ENCODE results near the gene CACNA1C.
"Not testable (repeated sequence)": the region's sequence is repeated elsewhere in the genome, so short reads cannot be mapped to it uniquely, and the experiment has no call there.

CACNA1C gene

DNA sequence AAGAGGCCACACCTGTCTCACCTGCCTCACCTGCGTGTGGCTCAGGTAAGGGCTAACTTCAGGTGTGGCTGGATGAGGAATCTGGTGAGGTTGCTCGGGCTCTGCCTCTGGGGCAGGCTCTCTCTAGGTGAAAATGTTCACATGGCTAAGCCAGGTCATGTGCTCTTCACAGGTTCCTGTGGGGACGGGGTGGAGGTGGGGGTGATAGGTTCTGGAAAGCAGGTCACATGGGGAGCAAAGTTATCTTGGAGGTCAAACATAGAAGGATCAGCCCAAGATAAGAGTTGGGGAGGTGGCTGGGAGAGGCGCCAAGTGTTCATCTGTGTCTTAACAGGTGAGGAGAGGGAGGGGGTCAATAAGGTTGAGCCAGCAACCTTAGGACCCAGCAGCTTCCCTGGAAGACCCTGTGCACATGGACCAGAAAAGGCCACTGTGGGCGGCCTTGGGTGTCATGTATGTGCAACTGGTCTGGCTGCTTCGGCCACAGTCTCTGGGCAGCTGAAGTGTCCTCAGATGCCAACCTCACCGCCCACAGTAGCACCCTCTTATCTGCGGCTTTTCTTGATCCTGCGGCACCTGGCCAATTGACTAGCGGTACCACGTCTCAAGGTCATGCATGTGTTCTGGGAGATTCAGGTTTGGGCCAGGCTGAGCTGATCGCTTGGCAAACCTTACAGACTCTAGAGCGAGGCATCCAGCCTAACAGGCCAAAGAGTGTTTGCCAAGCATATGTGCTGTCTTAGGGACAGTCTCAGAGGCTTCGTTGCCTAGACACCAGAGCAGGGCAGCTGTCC, 60.5 kb downstream of the CACNA1C start:
- DNase-seq: no peak

DNA sequence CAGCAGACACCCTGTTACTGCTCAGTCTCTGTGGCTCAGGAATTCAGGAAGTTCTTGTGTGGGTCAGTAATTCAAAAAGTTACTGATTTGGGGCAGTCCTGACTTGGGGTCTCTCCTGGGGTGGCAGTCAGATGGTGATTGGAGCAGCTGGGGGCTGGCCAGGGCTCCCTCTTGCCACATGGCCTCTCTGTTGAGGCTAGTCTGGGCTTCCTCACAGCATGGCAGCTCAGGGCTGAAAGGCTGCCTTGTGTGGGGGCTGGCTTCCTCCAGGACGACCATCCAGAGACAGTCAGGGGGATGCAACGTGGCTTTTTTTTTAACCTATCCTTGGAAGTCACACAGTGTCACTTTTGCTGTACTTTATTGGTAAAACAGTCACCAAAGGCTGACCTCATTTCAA, 61.3 kb downstream of the CACNA1C start:
- DNase-seq: no peak

GRCh38 chr12:2115101-2115845, 62.5 kb downstream of the CACNA1C start:
- DNase-seq: no peak

GRCh38 chr12:2117541-2117940, 64.8 kb downstream of the CACNA1C start:
- DNase-seq: no peak

- no peak for DNase-seq
Measured at GRCh38 chr12:2118061-2118460, 65.3 kb downstream of the CACNA1C start.

DNA sequence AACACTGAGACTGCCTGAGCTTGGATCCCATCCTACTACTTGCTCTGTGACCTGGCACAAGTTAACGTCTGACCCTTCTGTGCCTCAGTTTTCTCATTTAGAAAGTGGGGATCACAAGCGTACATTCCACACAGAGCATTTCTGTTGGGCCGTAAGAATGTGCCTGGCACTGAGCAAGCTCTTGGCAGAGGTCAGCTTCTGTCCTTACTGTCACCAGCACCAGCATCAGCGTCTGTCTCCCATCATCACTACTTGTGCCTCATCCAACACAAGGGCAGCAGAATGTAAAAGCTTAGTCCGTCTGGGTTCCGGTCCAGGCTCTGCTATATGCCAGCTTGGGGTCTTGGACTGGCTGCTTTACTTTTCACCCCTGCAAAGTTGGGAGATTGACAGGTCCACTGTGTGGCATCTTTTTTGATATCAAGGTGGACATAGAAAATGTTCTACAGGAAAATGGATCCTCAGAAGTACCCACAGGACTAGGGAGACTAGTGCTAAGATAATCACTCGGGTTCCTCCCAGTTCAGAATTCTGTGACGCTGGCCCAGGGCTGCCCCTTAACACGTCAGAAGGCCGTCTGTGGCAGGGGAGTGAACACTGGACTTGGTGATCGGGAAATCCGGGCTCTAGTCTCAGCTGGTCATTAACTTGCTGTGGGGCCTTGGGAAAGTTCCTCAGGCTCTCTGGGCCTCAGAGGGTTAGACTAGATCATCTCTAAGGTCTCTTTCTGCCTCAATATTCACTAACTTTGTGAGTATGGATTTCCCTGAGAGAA, 65.9 kb downstream of the CACNA1C start:
- DNase-seq: no peak

- no peak for DNase-seq
Measured at GRCh38 chr12:2119266-2119665, 66.5 kb downstream of the CACNA1C start.

DNA sequence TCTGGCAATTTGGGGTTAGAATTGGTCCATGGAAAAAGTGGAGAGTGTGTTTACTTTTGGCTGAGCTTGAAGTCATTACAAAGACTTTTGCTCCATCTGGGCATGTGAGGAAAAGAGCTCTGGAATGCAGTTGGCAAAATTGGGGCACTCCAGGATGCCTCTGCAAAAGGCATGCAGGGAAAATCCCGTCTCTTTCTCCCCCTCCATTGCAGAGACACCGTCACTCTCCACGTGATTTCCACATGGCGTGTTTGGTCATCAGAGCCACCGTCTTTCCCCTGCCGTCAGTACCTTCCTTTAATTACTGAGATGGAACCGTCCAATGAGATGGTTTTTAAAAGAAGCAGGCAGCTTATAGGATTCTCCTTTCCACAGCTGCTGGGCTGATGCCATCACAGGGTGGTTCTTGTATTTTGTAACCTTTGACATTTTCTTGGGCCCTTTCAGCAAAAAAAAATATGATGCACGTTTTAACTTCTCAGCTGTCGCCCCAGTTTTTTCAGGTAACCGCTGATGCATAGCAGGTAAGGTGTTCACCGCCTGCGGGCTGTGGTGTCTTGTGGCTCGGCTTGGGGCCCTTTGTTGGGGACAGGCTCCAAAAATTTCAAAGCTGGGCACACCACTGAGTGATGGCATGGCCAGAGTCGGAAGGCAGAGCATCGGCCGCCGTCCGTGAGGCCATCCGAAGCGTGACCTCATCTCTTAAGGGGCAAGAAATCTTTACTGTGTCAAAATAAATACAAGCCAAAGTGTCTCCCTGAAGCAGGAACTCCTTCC, 68.4 kb downstream of the CACNA1C start:
- no peak for DNase-seq

- DNase-seq: no peak
Measured at GRCh38 chr12:2124466-2125023, 71.8 kb downstream of the CACNA1C start.

GRCh38 chr12:2125651-2126522, 73.1 kb downstream of the CACNA1C start:
- DNase-seq: no peak

DNA sequence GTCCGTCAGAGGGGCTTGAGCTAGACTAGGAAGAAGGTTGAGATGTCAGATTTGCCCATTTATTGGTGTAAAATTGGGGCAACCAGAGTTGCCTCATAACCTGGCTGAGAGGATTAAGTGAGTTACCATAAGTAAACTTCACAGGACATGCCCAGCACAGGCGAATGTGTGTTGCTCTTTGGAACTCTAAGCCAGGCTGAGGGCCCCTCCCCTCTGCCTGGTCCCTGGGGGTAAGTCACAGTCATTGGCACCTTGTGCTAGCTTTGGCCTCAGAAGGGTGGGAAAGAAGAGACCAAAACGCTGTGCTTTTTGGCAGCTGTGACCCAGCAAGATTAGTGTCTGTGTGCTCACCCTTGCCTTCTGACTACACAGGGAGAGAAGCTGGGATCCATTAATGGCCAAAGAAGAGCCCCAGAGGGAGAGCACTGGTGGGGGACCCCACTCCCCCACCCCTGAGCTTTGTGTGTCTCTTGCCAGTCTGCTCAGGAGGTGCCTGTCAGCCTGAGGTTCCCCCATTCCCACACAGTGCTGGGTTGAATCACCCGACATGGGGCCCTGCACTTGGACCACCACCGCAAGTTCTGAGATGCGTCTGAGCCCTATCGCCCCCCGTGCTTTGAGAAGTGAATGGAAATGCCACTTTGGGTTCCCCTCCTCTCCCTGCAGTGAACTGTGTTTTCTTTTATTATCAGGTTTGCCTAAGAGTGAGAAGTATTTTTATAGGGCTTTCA, 74.1 kb downstream of the CACNA1C start:
- DNase-seq: no peak

DNA sequence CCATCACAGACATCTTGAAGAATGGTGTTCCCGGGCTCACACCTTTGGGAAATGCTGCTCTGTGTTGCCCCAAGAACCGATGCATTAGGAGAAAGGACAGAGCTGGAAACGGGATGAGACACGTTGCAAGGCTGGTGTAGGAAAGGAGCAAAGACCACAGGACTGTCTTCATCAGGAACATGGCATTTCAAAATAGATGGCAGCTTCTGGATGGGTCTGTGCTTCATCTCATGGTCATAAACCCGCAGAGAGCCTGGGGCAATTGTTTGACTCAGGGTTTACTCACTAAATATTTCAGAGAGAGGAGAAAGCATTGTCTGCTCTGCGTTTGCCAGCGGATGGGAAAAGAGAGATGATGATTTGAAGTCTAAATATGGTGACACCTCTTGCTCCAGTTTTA, 76.3 kb downstream of the CACNA1C start:
- no peak for DNase-seq

GRCh38 chr12:2135661-2136418, 83.1 kb downstream of the CACNA1C start:
- DNase-seq: not testable (repeated sequence)

- DNase-seq: no peak
Measured at GRCh38 chr12:2136901-2137300, 84.1 kb downstream of the CACNA1C start.

DNA sequence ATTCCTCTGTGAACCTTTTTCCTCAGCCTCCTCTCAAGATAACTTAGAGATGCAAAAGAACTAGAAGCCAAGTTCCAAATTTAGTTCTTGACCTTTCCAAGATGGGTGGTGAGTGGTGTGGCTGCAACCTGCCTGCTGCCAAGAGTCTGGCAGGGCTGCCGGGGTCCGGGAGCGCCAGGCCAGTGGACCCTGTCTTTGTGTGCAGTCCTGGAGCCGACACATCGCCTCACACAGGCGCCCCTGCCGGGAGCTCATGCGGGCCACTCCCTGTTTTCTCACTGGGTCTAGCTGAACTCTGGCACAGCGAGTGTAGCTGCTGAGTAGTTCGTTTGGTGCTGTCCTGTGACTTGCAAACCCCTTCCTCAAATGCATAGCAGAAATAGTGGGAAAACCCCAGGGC, 84.9 kb downstream of the CACNA1C start:
- DNase-seq: no peak

DNA sequence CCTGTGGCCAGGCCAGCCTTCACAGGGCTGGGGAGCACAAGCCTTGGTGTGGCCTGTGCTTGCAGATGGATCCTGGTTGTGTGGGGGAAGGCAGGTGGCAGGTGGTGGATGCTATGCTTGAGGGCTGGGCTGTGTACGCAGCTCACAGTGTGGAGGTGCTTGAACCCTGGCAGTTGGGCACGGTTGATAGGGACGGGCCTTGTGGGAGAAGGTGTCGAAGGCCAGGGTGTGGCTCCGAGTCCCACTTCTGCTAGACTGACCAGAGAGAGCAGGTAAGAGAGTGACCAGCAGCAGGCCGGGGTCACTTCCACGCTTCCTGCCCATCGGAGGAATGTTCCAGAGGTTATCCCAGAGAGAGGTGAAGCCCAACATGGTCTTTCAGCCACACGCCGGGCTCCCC, 85.5 kb downstream of the CACNA1C start:
- no peak for DNase-seq

DNA sequence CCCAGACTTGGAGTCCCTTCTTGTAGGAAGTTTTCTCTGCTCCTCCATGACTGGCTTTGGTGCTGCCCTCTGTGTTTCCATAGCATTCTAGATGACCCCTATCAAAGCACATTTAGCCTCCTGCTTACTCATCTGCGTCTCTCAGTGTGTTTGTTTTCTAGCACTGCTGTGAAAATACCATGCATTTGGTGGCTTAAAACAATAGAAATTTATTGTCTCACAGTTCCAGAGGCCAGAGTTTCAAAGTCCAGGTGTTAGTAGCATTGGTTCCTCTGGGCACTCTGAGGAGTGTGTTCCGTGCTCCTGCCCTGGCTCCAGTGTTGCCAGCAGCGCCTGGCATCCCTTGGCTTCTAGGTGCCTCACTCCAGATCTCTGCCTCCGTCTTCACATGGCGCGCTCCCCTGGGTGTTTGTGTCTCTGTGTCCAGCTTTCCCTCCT, 86.1 kb downstream of the CACNA1C start:
- no peak for DNase-seq

- DNase-seq: no peak
Measured at GRCh38 chr12:2139651-2140050, 86.9 kb downstream of the CACNA1C start.

- no peak for DNase-seq
Measured at GRCh38 chr12:2140858-2141519, 88.2 kb downstream of the CACNA1C start.

All from DMS153 (cell line).